Neural cell (in vitro differentiated cells): ENCODE measurements around the gene LXN. TPM values are rescaled to one million over a fixed set of nuclear protein-coding genes. Genes with fewer than 3 reads are reported as not detected.

ENCODE experiments used
- H2AFZ ChIP-seq: fragments of 200-600, 300-800 bp; sonication (generic), shearing (Covaris generic); 2 replicates; pipeline ENCODE4 v1.6.0; 2014; ENCODE audit warnings: low read depth, mild to moderate bottlenecking, antibody characterized with exemption, low read length, moderate library complexity
- H3F3A ChIP-seq: fragments of 200-600 bp; shearing (Covaris generic); 2 replicates; pipeline ENCODE4 v1.6.1; 2016; ENCODE audit warnings: mild to moderate bottlenecking, moderate library complexity, mixed read lengths, antibody characterized with exemption, low read length; ENCODE audit not compliant: insufficient read depth, poor library complexity, severe bottlenecking
- H3K27ac ChIP-seq: fragments of 200-600, 300-800 bp; sonication (generic), shearing (Covaris generic); 2 replicates; pipeline ENCODE4 v1.5.1; 2014; ENCODE audit warnings: mild to moderate bottlenecking, low read length, moderate library complexity
- H3K27me3 ChIP-seq: fragments of 300-800, 200-600 bp; sonication (generic), shearing (Covaris generic); 2 replicates; pipeline ENCODE4 v1.6.0; 2014; ENCODE audit warnings: mild to moderate bottlenecking, low read depth, low read length, moderate library complexity; ENCODE audit not compliant: insufficient read depth
- H3K36me3 ChIP-seq: fragments of 300-800, 200-600 bp; sonication (generic), shearing (Covaris generic); 2 replicates; pipeline ENCODE4 v1.5.1; 2014; ENCODE audit warnings: mild to moderate bottlenecking, antibody characterized with exemption, low read length, moderate library complexity; ENCODE audit not compliant: insufficient read depth
- H3K4me2 ChIP-seq: fragments of 300-800, 200-600 bp; sonication (generic), shearing (Covaris generic); 2 replicates; pipeline ENCODE4 v1.6.0; 2014; ENCODE audit warnings: mild to moderate bottlenecking, low read length
- H3K4me3 ChIP-seq: fragments of 300-800, 200-600 bp; sonication (generic), shearing (Covaris generic); 2 replicates; pipeline ENCODE4 v1.5.1; 2014; ENCODE audit warnings: mild to moderate bottlenecking, low read length, moderate library complexity
- H3K79me2 ChIP-seq: fragments of 200-600 bp; shearing (Covaris generic); replicated peaks from 2 replicates; pipeline ENCODE4 v1.6.0; 2014; ENCODE audit warnings: mild to moderate bottlenecking, low read length, moderate library complexity; ENCODE audit not compliant: insufficient read depth
- H3K9ac ChIP-seq: fragments of 300-800, 200-600 bp; sonication (generic), shearing (Covaris generic); 2 replicates; pipeline ENCODE4 v1.6.1; 2016; ENCODE audit warnings: mild to moderate bottlenecking, low read length, mixed read lengths
- H3K9me2 ChIP-seq: fragments of 200-600 bp; shearing (Covaris generic); 2 replicates; pipeline ENCODE4 v1.6.1; 2016; ENCODE audit warnings: mild to moderate bottlenecking, low read length, mixed read lengths; ENCODE audit not compliant: insufficient read depth
- H3K9me3 ChIP-seq: fragments of 200-600, 300-800 bp; sonication (generic), shearing (Covaris generic); 2 replicates; pipeline ENCODE4 v1.6.1; 2016; ENCODE audit warnings: mild to moderate bottlenecking, mixed run types, low read length, moderate library complexity, mixed read lengths
- H4K20me1 ChIP-seq: fragments of 200-600 bp; shearing (Covaris generic); 2 replicates; pipeline ENCODE4 v1.6.1; 2016; ENCODE audit warnings: mild to moderate bottlenecking, mixed run types; ENCODE audit not compliant: insufficient read depth
- CTCF ChIP-seq: fragments of 450-650 bp; IDR thresholded peaks from 2 replicates; pipeline ENCODE4 v1.5.1; 2014; ENCODE audit warnings: antibody characterized with exemption, mild to moderate bottlenecking, moderate library complexity; ENCODE audit not compliant: poor library complexity, severe bottlenecking
- EP300 ChIP-seq: fragments of 450-650 bp; conservative IDR thresholded peaks from 2 replicates; pipeline ENCODE4 v1.6.1; 2014; ENCODE audit warnings: antibody characterized with exemption, mild to moderate bottlenecking, moderate library complexity; ENCODE audit not compliant: poor library complexity, severe bottlenecking
- EZH2 ChIP-seq: fragments of 200-600, 300-800 bp; shearing (Covaris generic), sonication (generic); IDR thresholded peaks from 2 replicates; pipeline ENCODE4 v1.6.1; 2014; ENCODE audit warnings: antibody characterized with exemption, low read length, borderline replicate concordance, mild to moderate bottlenecking; ENCODE audit not compliant: insufficient read depth, poor library complexity, severe bottlenecking
- MXI1 ChIP-seq: fragments of 450-650 bp; conservative IDR thresholded peaks from 2 replicates; pipeline ENCODE4 v1.6.1; 2014; ENCODE audit warnings: antibody characterized with exemption, mild to moderate bottlenecking; ENCODE audit not compliant: poor library complexity, severe bottlenecking
- POLR2AphosphoS5 ChIP-seq: IDR thresholded peaks from 2 replicates; pipeline ENCODE4 v1.6.1; 2012
- RAD21 ChIP-seq: fragments of 450-650 bp; conservative IDR thresholded peaks from 2 replicates; pipeline ENCODE4 v1.6.1; 2014; ENCODE audit warnings: antibody characterized with exemption, mild to moderate bottlenecking, moderate library complexity
- SMC3 ChIP-seq: fragments of 450-650 bp; conservative IDR thresholded peaks from 2 replicates; pipeline ENCODE4 v1.6.1; 2014; ENCODE audit warnings: antibody characterized with exemption, mild to moderate bottlenecking, moderate library complexity; ENCODE audit not compliant: poor library complexity
- TAF1 ChIP-seq: IDR thresholded peaks from 2 replicates; pipeline ENCODE4 v1.6.1; 2012; ENCODE audit warnings: low read depth
- polyA plus RNA-seq: library from polyadenylated mRNA; depleted of rRNA; stranded (reverse); fragments of >200 nt; gene quantifications from 2 replicates; pipeline ENCODE4 v1.2.3, GENCODE V29; 2014
- TF ChIP-seq, protein P1 (sequence below): IDR thresholded peaks from 2 replicates; pipeline ENCODE4 v1.6.1; 2012; ENCODE audit warnings: borderline replicate concordance

LXN gene
- polyA plus RNA-seq, 1 donor from 2014 or later = 0.53 TPM

DNA sequence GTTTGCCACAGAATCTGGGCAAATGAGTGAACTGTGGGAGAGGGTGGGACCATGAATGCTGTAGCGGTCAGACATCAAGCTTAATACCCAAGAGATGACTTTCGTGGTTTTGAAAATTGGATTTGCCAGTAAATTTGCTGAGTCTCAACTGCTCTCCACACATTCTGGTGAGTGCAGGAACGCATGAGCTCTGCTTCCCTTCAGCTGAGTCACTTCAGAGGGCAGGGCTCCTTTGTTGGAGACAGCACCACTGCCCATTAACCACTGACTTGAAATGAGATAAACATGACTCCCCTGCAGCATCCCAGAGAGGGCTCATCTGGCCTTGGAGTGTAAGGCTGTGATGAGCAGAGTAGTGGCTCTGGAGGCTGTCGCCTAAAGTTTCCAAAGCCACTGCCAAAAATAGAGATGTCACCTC is 37.2 kb upstream of the LXN start:
- Histone ChIP-seq H3K4me3 (no peak overlapping the region), H3K9me3 (no peaks in the 10 kb centered on the region), H3K36me3 (no peaks in the 10 kb centered on the region), H2AFZ (no peak overlapping the region), H4K20me1 (no peaks in the 10 kb centered on the region), H3K27me3 (no peaks in the 10 kb centered on the region), H3K9ac (no peak overlapping the region), H3K27ac (no peak overlapping the region), H3K4me2 (no peak overlapping the region), H3K79me2 (no peaks in the 10 kb centered on the region), H3F3A (no peaks in the 10 kb centered on the region), H3K9me2 (no peaks in the 10 kb centered on the region)
- TF ChIP-seq POLR2AphosphoS5 = no peak
- no peak for TF ChIP-seq RAD21
- TF ChIP-seq, protein P1, sequence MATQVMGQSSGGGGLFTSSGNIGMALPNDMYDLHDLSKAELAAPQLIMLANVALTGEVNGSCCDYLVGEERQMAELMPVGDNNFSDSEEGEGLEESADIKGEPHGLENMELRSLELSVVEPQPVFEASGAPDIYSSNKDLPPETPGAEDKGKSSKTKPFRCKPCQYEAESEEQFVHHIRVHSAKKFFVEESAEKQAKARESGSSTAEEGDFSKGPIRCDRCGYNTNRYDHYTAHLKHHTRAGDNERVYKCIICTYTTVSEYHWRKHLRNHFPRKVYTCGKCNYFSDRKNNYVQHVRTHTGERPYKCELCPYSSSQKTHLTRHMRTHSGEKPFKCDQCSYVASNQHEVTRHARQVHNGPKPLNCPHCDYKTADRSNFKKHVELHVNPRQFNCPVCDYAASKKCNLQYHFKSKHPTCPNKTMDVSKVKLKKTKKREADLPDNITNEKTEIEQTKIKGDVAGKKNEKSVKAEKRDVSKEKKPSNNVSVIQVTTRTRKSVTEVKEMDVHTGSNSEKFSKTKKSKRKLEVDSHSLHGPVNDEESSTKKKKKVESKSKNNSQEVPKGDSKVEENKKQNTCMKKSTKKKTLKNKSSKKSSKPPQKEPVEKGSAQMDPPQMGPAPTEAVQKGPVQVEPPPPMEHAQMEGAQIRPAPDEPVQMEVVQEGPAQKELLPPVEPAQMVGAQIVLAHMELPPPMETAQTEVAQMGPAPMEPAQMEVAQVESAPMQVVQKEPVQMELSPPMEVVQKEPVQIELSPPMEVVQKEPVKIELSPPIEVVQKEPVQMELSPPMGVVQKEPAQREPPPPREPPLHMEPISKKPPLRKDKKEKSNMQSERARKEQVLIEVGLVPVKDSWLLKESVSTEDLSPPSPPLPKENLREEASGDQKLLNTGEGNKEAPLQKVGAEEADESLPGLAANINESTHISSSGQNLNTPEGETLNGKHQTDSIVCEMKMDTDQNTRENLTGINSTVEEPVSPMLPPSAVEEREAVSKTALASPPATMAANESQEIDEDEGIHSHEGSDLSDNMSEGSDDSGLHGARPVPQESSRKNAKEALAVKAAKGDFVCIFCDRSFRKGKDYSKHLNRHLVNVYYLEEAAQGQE = no peak
- no peak for TF ChIP-seq EP300

GRCh38 chr3:158703566-158703965 is 31.1 kb upstream of the LXN start:
- H3K9ac ChIP-seq = no peak overlapping the region

More at GRCh38 chr3:158703566-158703965, 31.1 kb upstream of the LXN start:
- TF ChIP-seq EP300 (no peak), MXI1 (no peak), CTCF (no peak), EZH2 (no peak), POLR2AphosphoS5 (no peak), TAF1 (no peak), SMC3 (no peak), RAD21 (no peak)
- TF ChIP-seq, protein P1 = no peak
- no peaks in the 10 kb centered on the region for H4K20me1 ChIP-seq
- H3K9me2 ChIP-seq = no peaks in the 10 kb centered on the region
- no peak overlapping the region for H3K27ac ChIP-seq
- H3K79me2 ChIP-seq = no peaks in the 10 kb centered on the region
- no peaks in the 10 kb centered on the region for H3K27me3 ChIP-seq
- H3K4me3 ChIP-seq = no peak overlapping the region
- no peak overlapping the region for H2AFZ ChIP-seq
- no peaks in the 10 kb centered on the region for H3K36me3 ChIP-seq
- H3K9me3 ChIP-seq = no peaks in the 10 kb centered on the region
- no peak overlapping the region for H3K4me2 ChIP-seq
- no peaks in the 10 kb centered on the region for H3F3A ChIP-seq
